ENCODE data around the gene TMEM176B. TPM values are rescaled to one million over a fixed set of nuclear protein-coding genes. Genes with fewer than 3 reads are reported as not detected.

Gene TMEM176B
- total RNA-seq, 4 donors from 2014 or later: 10.4 to 36.0 (median 18.9) TPM

- no peaks in the 10 kb centered on the region for H3K4me1 ChIP-seq
- no peak for TF ChIP-seq CTCF (IDR thresholded peaks at IDR 0.05)
- TF ChIP-seq POLR2A (IDR thresholded peaks at IDR 0.05): no peak
- intact Hi-C loops (cut with DNase I): loop anchor here (10.0 kb wide), 1 partner anchor 294 kb away; the partner anchor contains the start of gene GIMAP8
- H3K27me3 ChIP-seq: no peaks in the 10 kb centered on the region
- H3K4me3 ChIP-seq (replicated peaks in 1 of 3): no peak overlapping the region
- no peaks in the 10 kb centered on the region for H3K36me3 ChIP-seq
- WGBS, 2 donors: 51 to 73% methylated on average over 4 of the region's 4 CpGs
- no peak overlapping the region for H3K27ac ChIP-seq
- H3K9me3 ChIP-seq: no peaks in the 10 kb centered on the region
- no peak for DNase-seq
These were observed 51.8 kb downstream of the TMEM176B start for GRCh38 chr7:150748376-150748775.

DNA sequence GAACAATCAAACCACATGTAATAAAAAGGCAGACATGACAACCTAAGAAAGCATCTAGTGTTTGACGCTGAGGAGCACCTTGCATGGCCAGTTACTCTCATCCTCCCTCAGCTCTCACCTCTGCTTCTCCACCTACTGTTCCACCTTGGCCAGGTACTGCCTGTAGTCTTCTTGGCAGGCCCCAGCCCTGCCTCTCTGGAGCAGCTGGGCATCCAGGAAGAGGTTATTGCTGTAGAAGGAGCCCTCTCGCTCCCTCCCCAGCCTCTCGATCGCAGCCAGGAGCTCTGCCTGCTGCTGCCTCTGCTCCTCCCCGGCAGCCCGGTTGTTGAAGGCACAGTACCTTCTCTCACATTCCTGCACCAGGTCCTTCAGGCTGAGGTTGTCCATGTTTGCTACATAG, 53.2 kb downstream of the TMEM176B start:
- Histone ChIP-seq H3K27me3 (no peaks in the 10 kb centered on the region), H3K27ac (no peak overlapping the region), H3K36me3 (no peaks in the 10 kb centered on the region), H3K4me3 (replicated peaks in 1 of 3) (no peak overlapping the region), H3K4me1 (no peaks in the 10 kb centered on the region), H3K9me3 (no peaks in the 10 kb centered on the region)
- DNase-seq: no peak
- whole genome bisulfite sequencing, 2 donors: 66 to 93% methylated on average over 4 to 6 of the region's 6 CpGs
- TF ChIP-seq POLR2A (IDR thresholded peaks at IDR 0.05): no peak
- intact Hi-C loops (cut with DNase I): loop anchor here (10.0 kb wide), 1 partner anchor 292 kb away; the partner anchor contains the start of gene GIMAP8

- no peaks in the 10 kb centered on the region for H3K27me3 ChIP-seq
- H3K36me3 ChIP-seq: peaks cover 0 to 5% of the 10 kb centered on the region in 2 donors
- no peak overlapping the region for H3K4me3 ChIP-seq (replicated peaks in 1 of 3)
- WGBS, 2 donors: 64 to 84% methylated on average over 3 of the region's 3 CpGs
- intact Hi-C loops (cut with DNase I): loop anchor here (10.0 kb wide), 1 partner anchor 291 kb away; the partner anchor contains the start of gene GIMAP8
- DNase-seq: no peak
- H3K4me1 ChIP-seq: no peaks in the 10 kb centered on the region
- TF ChIP-seq POLR2A (IDR thresholded peaks at IDR 0.05) (no peak), CTCF (IDR thresholded peaks at IDR 0.05) (no peak)
- no peaks in the 10 kb centered on the region for H3K9me3 ChIP-seq
- no peak overlapping the region for H3K27ac ChIP-seq
These were observed 54.3 kb downstream of the TMEM176B start for GRCh38 chr7:150745876-150746275.

- no peak overlapping the region for H3K4me3 ChIP-seq (replicated peaks in 1 of 3)
- H3K27ac ChIP-seq: no peak overlapping the region
- H3K9me3 ChIP-seq: no peaks in the 10 kb centered on the region
- TF ChIP-seq POLR2A (IDR thresholded peaks at IDR 0.05): no peak
- no peak for TF ChIP-seq CTCF (IDR thresholded peaks at IDR 0.05)
- H3K27me3 ChIP-seq: no peaks in the 10 kb centered on the region
- intact Hi-C loops (cut with DNase I): loop anchor here (10.0 kb wide), 1 partner anchor 290 kb away; the partner anchor contains the start of gene GIMAP8
- 78 to 82% methylated on average over 2 to 5 of the region's 5 CpGs for WGBS, 2 donors
- H3K36me3 ChIP-seq: peaks cover 0 to 5% of the 10 kb centered on the region in 2 donors
- no peak for DNase-seq
- no peaks in the 10 kb centered on the region for H3K4me1 ChIP-seq
These were observed 55.1 kb downstream of the TMEM176B start for GRCh38 chr7:150745086-150745485.

- H3K9me3 ChIP-seq: no peaks in the 10 kb centered on the region
- TF ChIP-seq POLR2A (IDR thresholded peaks at IDR 0.05) (no peak), CTCF (IDR thresholded peaks at IDR 0.05) (no peak)
- H3K4me1 ChIP-seq: no peaks in the 10 kb centered on the region
- no peaks in the 10 kb centered on the region for H3K27me3 ChIP-seq
- WGBS, 2 donors: 59 to 71% methylated on average over 8 of the region's 8 CpGs
- no peak overlapping the region for H3K27ac ChIP-seq
- H3K36me3 ChIP-seq: peaks cover 0 to 5% of the 10 kb centered on the region in 2 donors
- intact Hi-C loops (cut with DNase I): loop anchor here (10.0 kb wide), 1 partner anchor 289 kb away; the partner anchor contains the start of gene GIMAP8
- no peak overlapping the region for H3K4me3 ChIP-seq (replicated peaks in 1 of 3)
- DNase-seq: no peak
These were observed 56.0 kb downstream of the TMEM176B start for GRCh38 chr7:150744041-150744656.

Data from thyroid gland (tissue), 4 donors.